AG08396 (cell line): Measurements from ENCODE around the gene SHF.
A peak's percentile ranks its signal among the peaks of the same experiment; 100 is the strongest.
"Not testable (repeated sequence)": the region's sequence is repeated elsewhere in the genome, so short reads cannot be mapped to it uniquely, and the experiment has no call there.

Source experiments
- DNase-seq: peaks from one replicate; pipeline ENCODE4 v3.0.0; 2012; ENCODE audit warnings: low spot score, mixed read lengths

The SHF gene, protein sequence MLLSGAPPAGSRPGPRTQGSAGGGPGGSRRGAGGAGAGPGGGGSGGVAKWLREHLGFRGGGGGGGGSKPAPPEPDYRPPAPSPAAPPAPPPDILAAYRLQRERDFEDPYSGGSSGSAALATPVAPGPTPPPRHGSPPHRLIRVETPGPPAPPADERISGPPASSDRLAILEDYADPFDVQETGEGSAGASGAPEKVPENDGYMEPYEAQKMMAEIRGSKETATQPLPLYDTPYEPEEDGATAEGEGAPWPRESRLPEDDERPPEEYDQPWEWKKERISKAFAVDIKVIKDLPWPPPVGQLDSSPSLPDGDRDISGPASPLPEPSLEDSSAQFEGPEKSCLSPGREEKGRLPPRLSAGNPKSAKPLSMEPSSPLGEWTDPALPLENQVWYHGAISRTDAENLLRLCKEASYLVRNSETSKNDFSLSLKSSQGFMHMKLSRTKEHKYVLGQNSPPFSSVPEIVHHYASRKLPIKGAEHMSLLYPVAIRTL

DNA sequence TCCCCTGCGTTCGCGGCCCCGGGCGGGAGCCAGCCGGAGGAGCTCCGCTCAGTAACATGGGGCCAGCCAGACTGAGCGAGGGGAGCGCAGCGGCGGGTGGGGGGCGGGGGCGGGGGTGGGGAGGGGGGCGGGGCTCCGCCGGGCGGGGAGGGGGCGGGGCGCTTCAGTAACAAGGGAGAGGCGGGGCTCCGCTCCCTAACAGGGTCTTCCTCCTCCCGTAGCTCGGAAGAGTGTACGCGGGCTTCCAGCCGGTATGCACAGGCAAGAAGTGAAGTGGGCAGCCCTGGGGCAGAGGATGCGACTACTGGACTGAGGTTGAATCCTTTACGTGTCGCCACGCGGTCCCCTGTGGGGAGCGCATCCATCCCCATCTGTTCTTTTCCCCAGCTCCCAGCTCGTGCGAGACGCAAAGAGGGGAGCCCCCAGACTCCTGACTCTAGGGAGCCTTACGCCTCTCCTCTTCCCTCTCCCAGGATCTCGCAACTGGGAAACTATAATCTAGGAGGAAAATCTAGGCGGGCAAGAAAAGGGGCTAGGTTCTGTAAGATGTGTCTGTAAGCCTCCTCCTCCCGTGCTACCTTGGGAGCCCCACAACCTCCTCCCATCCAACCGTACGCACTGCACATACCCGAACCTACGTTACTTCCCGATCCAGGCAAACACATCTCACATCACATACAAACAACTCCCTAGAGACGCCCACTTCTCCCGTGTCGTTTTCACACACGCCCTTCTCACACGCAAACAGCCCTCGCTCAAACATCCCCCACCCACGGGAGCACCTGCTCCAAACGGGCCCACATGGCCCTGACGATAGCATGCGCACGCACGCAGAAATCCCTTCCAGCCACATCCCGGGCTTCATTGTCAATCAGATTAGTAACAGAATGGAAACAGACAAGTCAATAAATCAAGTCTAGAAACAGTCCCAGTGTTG is at the start of gene SHF:
Gene SHF (minus strand): TSS at position 73 of the 937 bp plus-strand sequence. CDS start 15 bp downstream, at position 58.
- DNase-seq: no peak

GRCh38 chr15:45236806-45237205 is 49.0 kb upstream of the SHF start:
- not testable (repeated sequence) for DNase-seq

GRCh38 chr15:45234562-45235235 is 46.9 kb upstream of the SHF start:
- DNase-seq: no peak

DNA sequence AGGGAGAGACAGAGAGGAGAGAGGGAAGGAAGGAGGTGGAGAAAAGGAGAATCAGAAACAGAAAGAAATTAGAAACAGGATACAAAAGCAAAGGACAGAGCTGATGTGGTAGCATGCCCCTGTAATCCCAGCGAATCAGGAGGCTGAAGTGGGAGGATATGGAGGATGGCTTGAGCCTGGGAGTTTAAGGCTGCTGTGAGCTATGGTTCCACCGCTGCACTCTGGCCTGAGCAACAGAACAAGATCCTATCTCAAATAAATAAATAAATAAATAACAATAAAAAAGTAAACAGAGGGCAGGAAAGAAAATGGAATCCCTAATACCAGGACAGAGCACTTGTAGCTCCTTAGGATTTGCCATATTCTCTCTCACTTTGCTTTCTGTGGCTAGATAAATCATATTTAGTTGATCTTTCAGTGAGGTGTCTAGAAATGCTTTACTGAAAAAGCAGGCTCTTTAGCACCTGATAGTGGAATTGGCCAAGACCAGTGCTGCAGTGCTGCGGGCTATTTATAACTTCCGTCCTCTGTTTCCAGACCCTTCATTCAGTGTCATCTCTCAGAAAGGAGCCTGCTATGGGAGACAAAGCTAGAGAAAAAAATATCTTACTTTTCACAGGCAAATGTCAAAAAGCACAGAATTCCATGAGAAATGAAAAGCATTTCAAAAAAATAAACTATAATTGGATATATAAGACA is 44.2 kb upstream of the SHF start:
- DNase-seq: no peak

DNA sequence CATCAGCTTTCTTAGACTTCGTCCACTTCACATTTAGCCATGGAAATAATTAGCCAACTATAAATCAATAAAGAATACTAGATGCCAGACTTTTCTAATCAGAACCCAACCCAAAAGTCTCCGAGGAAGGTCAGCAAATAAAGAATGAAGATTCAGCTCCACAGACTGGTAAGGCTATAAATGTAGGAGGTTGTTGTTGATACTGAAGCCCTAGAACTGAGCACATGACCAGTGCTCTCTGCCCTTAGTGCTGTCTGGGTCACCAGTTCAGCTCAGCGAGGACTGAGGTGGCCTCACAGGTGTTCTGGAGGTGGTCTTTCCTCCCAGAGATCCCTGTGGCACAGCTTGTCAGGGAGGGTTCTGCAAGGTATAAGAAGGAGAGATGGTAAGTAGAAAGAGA is 43.4 kb upstream of the SHF start:
- no peak for DNase-seq

- DNase-seq: no peak
These were observed 42.6 kb upstream of the SHF start for GRCh38 chr15:45230245-45230965.

GRCh38 chr15:45228931-45229330 is 41.2 kb upstream of the SHF start:
- DNase-seq: no peak

GRCh38 chr15:45225506-45226273 is 37.9 kb upstream of the SHF start:
- no peak for DNase-seq

DNA sequence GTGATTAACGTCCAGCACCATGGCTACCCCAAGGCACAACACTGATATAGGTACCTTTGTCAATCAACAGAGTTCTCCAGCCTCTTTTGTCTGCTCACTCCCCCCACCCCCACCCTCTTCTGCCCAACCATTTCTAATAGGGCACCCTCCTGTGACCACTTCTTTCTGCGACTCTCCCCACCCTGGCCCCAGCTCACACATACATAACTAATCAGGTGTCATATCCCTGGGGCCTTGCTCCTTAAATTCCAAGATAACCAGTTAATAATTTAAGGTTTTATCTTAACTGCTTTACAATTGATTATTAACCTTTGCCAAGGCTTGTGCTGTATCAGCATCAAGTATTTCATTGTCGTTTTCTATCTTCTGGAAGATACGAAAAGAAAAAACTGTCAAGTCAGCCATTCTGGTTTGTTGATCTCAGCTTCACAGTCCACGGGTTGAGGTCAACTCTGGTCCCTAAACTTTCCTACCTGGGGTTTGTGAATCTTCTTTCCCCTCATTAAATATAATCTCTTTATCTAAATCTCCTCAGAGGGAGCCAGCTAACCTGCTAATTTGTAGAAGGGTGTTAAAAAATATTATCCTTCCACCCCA is 37.0 kb upstream of the SHF start:
- no peak for DNase-seq

GRCh38 chr15:45221967-45222366 is 34.2 kb upstream of the SHF start:
- no peak for DNase-seq

DNA sequence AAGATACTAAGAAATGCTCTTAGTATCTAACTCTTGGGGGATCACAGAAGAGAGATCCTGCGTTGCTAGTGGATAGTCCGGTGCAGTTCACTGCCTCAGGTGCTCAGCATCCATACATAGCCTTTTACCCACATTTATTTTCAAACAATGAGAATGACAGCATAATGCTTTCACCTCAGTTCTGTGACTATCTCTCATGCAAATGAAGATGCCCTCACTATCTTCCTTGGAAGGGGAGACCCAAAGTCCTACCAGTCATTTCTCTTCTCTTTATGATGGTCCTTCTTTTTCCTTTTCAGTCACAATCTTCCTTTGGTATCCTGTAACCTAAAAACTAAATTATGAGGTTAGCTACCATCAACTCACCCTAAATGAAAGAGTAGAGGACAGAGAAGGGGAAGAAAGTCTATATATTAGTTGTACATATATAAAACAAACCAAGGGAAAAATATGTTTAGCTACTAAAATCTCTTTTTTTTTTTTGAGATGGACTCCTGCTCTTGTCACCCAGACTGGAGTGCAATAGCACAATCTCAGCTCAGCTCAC is 33.4 kb upstream of the SHF start:
- DNase-seq: no peak

- no peak for DNase-seq
These were observed 24.7 kb upstream of the SHF start for GRCh38 chr15:45212493-45212892.

GRCh38 chr15:45205192-45205591 is 17.4 kb upstream of the SHF start:
- peak; percentile 69 for DNase-seq

GRCh38 chr15:45203182-45203581 is 15.4 kb upstream of the SHF start:
- DNase-seq: no peak

DNA sequence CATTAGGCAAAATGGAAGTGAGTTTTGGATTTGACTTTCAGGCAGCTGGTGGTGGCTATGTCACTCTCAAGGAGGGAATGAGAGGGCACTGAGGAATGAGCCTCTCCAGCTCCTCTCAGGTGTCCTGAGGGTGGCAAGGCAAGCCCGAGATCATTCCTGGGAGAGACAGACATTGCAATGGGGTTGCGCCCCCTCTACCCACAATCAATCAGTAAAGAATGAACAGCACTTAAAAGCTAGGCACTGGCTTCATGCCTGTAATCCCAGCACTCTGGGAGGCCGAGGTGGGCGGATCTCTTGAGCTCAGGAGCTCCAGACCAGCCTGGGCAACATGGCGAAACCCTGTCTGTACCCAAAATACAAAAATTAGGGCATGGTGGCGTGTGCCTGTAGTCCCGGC is 14.1 kb upstream of the SHF start:
- no peak for DNase-seq

GRCh38 chr15:45201557-45201859 is 13.7 kb upstream of the SHF start:
- no peak for DNase-seq

DNA sequence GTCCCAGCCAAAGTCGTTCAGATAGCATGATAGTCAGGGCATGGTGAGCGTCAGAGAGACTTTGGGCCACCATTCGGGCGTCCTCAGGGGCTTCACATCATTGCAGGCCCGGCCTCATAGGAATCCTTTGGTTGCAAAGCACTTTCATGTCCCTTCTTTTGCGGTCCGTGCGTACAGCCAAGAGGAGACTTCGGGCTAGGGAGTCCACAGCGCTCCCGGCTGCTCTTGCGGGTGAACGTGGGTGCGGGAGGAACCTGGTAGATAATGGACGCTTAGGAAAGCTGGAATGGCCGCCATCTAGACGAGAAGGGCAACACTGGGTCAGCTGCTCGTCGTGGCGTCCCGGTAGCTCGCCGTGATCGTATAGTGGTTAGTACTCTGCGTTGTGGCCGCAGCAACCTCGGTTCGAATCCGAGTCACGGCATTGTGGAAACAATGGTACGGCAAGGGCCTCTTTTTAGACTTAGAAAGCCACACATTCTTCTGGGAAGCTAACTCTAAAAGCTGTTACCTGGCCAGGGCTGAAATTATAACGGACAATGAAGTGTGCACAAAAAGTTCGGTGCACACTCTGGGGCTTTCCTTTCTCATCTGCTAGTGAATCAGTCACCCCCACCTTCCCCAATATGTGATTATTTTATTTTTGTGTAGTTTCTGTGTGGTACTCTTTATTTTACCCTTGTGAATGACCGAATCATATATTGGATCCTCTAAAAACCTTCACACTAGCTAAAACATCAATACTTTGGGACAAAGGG is 13.2 kb upstream of the SHF start:
- DNase-seq: peak; percentile 62

GRCh38 chr15:45200001-45200798 is 12.4 kb upstream of the SHF start:
- DNase-seq: peak; percentile 70
